Heart right ventricle (tissue), 16 donors: ENCODE data around the gene XRCC4. TPM values are rescaled to one million over a fixed set of nuclear protein-coding genes. Genes with fewer than 3 reads are reported as not detected.

ENCODE experiments used
- ATAC-seq, 8 donors: fragments of 200-7000 bp; cut with Tn5 transposase; one replicate each; pipeline ENCODE4 v1.9.1; 2020; ENCODE audit warnings: mild to moderate bottlenecking in 8 of 8, moderate library complexity in 8 of 8, moderate number of reproducible peaks in 1 of 8
- DNase-seq, 2 donors: peaks; one replicate each; pipeline ENCODE4 v3.0.0-alpha.2; 2020
- H3K27ac ChIP-seq, 10 donors: fragments of 200-600 bp; sonication (generic) in 2 of 10; one replicate each; pipeline versions ENCODE4 v1.5.0 to v1.8.0; 2020 to 2022; ENCODE audit warnings: mild to moderate bottlenecking in 3 of 10
- H3K27me3 ChIP-seq, 7 donors: fragments of 200-600 bp; one replicate each; pipeline ENCODE4 v1.8.0; 2021 to 2022; ENCODE audit warnings: mild to moderate bottlenecking in 2 of 7
- H3K36me3 ChIP-seq, 9 donors: fragments of 200-600 bp; sonication (generic) in 1 of 9; one replicate each; pipeline versions ENCODE4 v1.5.0 to v1.8.0; 2020 to 2022; ENCODE audit warnings: mild to moderate bottlenecking in 2 of 9
- H3K4me1 ChIP-seq, 9 donors: fragments of 200-600 bp; sonication (generic) in 1 of 9; one replicate each; pipeline versions ENCODE4 v1.5.0 to v1.8.0; 2020 to 2022; ENCODE audit warnings: mild to moderate bottlenecking in 4 of 9
- H3K4me3 ChIP-seq, 10 donors: fragments of 200-600 bp; sonication (generic) in 2 of 10; one replicate each; pipeline versions ENCODE4 v1.5.0 to v1.8.0; 2020 to 2022; ENCODE audit warnings: mild to moderate bottlenecking in 7 of 10, moderate library complexity in 2 of 10
- H3K9me3 ChIP-seq, 11 donors: fragments of 200-600 bp in 10 of 11; sonication (generic) in 2 of 11; one replicate each; pipeline versions ENCODE4 v1.5.0 to v1.8.0; 2013 to 2022; ENCODE audit warnings: mild to moderate bottlenecking in 2 of 11, control low read depth in 1 of 11, moderate library complexity in 1 of 11
- CTCF ChIP-seq, 9 donors: fragments of 200-600 bp; sonication (generic) in 2 of 9; IDR thresholded peaks; one replicate each; pipeline versions ENCODE4 v1.5.0 to v1.8.0; 2021 to 2022; ENCODE audit warnings: antibody characterized with exemption in 9 of 9, mild to moderate bottlenecking in 5 of 9, moderate library complexity in 1 of 9
- WGBS, 2 donors: extraction: QIAGEN DNeasy Blood & Tissue Kit; methylation state at CpG; one replicate each; pipeline ENCODE4 v1.1.7; 2013; ENCODE audit warnings: inconsistent platforms in 1 of 2; 5-methylcytosine and 5-hydroxymethylcytosine counted together
- intact Hi-C, 10 donors: fragments of 100-400 bp; cut with DNase I; formaldehyde crosslinking; loops; one replicate each; pipeline versions ENCODE4 v1.11.1 to v1.14.2; 2022
- polyA plus RNA-seq, 2 donors: library from polyadenylated mRNA; stranded (reverse); fragments of 200-250 nt; gene quantifications; one replicate each; pipeline ENCODE4 v1.2.3, GENCODE V29; 2013
- total RNA-seq, 10 donors: library from RNA; stranded (reverse); fragmentation: NEBNext Ultra II Directional in 3 of 10; extraction: Animal tissue kit (Norgen Biotek cat#: 25700) in 3 of 10; gene quantifications; one replicate each; pipeline versions ENCODE4 v1.2.1 to v1.2.4, GENCODE V29; 2021 to 2023
- donor health status: Arrhythmogenic right ventricular cardiomyopathy.
- donor health status: ischemic (EF 13 %, LVEDD 7.1; RV severe dilation, severe dysfunction).
- donor health status: healthy with polysubstance abuse.
- donor health status: DM: no; HTN: yes; CAD: no.
- donor health status: DM: no; HTN: no; CAD: no.
- donor health status: ischemic (EF 25% LVEDD 6.9; RV normal size, moderate dysfunction).
- donor health status: ischemic (EF 25% LVEDD 5.7; RV mildly dilated, moderate dysfunction).
- donor health status: healthy.
- donor health status: DM: yes; HTN: yes; CAD: no.
- donor health status: Ischemic cardiomyopathy.
- donor health status: ischemic (EF 35%, LVEDD 5.7; RV mildly dilated, moderate dysfunction).
- donor health status: nonischemic (EF 11% LVEDD 7.7; RV severe dilation, severe dysfunction).
- donor health status: DM: yes; HTN: yes; CAD: no.
- donor health status: PGD.
- donor health status: ischemic (EF 29% LVEDD 5.4; RV normal size, mild dysfunction).
- donor health status: nonischemic (EF 23%, LVEDD 6.1; RV moderate dilation, normal function).

The XRCC4 gene
- total and polyA plus RNA-seq, 12 donors: 3.6 to 14.4 (median 6.8) TPM

GRCh38 chr5:83401122-83401731 lies 323.9 kb downstream of the XRCC4 start:
- H3K4me1 ChIP-seq: peaks cover 0 to 14% (median 7%) of the 10 kb centered on the region in 9 donors
- peak overlapping the region in 3 of 10 donors; percentile 1 to 23 (median 21) for H3K27ac ChIP-seq
- intact Hi-C loops: loop anchor here in 2 of 10 donors (5.0 to 10.0 kb wide), 2 partner anchors 124 to 306 kb away; no protein-coding TSS in a partner anchor
- no peak for TF ChIP-seq CTCF (IDR thresholded peaks at IDR 0.05)
- ATAC-seq (no peak), DNase-seq (no peak)
- H3K36me3 ChIP-seq: no peaks in the 10 kb centered on the region
- whole genome bisulfite sequencing, 2 donors: 35 to 45% methylated on average over 3 of the region's 3 CpGs
- no peaks in the 10 kb centered on the region for H3K27me3 ChIP-seq
- H3K9me3 ChIP-seq: no peaks in the 10 kb centered on the region
- H3K4me3 ChIP-seq: no peak overlapping the region

GRCh38 chr5:83401775-83402174 lies 324.4 kb downstream of the XRCC4 start:
- Histone ChIP-seq H3K36me3 (no peaks in the 10 kb centered on the region), H3K27ac (peak overlapping the region in 3 of 10 donors; percentile 1 to 23 (median 21)), H3K27me3 (no peaks in the 10 kb centered on the region), H3K9me3 (no peaks in the 10 kb centered on the region), H3K4me1 (peaks cover 0 to 14% (median 7%) of the 10 kb centered on the region in 9 donors), H3K4me3 (no peak overlapping the region)
- DNase-seq: no peak
- intact Hi-C loops: loop anchor here in 2 of 10 donors (5.0 to 10.0 kb wide), 2 partner anchors 124 to 307 kb away; no protein-coding TSS in a partner anchor
- no peak for ATAC-seq
- TF ChIP-seq CTCF (IDR thresholded peaks at IDR 0.05): no peak

Other genes with a start within 250 kb of the XRCC4 start
- 10 to 100 TPM; 35.5 to 53.5 (median 44.5) TPM for gene TMEM167A, start 153 bp upstream of the XRCC4 start, total RNA-seq
- gene TMEM167A, start 153 bp upstream of the XRCC4 start, polyA plus RNA-seq: 10 to 100 TPM; 17.6 to 34.5 TPM